K562 (cell line): ENCODE measurements around the gene HEPACAM. TPM values are rescaled to one million over a fixed set of nuclear protein-coding genes. Genes with fewer than 3 reads are reported as not detected.

Experiments used
- ARID4B ChIP-seq: sonication (generic); formaldehyde crosslinking; IDR thresholded peaks from 2 replicates; pipeline ENCODE4 v1.8.0; 2022; ENCODE audit warnings: mild to moderate bottlenecking, missing genetic modification reagents
- HDGF ChIP-seq: fragments of 450-650 bp; IDR thresholded peaks from 2 replicates; pipeline ENCODE4 v1.6.1; 2016
- JUN ChIP-seq, 2 experiments: sonication (generic) in 1 of 2; formaldehyde crosslinking in 1 of 2; IDR thresholded peaks; 2 replicates each; pipeline versions ENCODE4 v1.6.1 to v1.8.0; 2012 to 2022; ENCODE audit warnings: borderline replicate concordance in 2 of 2, mild to moderate bottlenecking in 2 of 2, improper control_type of control experiment in 1 of 2, low read depth in 1 of 2, low read length in 1 of 2, missing genetic modification reagents in 1 of 2
- MIER1 ChIP-seq: fragments of 450-650 bp; IDR thresholded peaks from 2 replicates; pipeline ENCODE4 v1.6.1; 2016; ENCODE audit warnings: antibody characterized with exemption, mild to moderate bottlenecking, low read depth
- POLR3A ChIP-seq: IDR thresholded peaks from 2 replicates; pipeline ENCODE4 v1.6.1; 2011; ENCODE audit warnings: borderline replicate concordance, mild to moderate bottlenecking, moderate library complexity; ENCODE audit not compliant: insufficient read length, insufficient read depth; ENCODE audit errors: extremely low read depth
- SMAD1 ChIP-seq: fragments of 150-350 bp; IDR thresholded peaks from 2 replicates; pipeline ENCODE4 v1.6.1; 2014; ENCODE audit warnings: low read length, low read depth; ENCODE audit not compliant: partially characterized antibody
- SRSF9 ChIP-seq: fragments of 200-400 bp; formaldehyde crosslinking; IDR thresholded peaks from 2 replicates; pipeline ENCODE4 v1.6.1; 2017; ENCODE audit warnings: low read depth, low read length, borderline replicate concordance
- SUPT5H ChIP-seq: fragments of 450-650 bp; IDR thresholded peaks from 2 replicates; pipeline ENCODE4 v1.6.1; 2016
- TAF1 ChIP-seq: IDR thresholded peaks from 2 replicates; pipeline ENCODE4 v1.6.1; 2011; ENCODE audit warnings: mild to moderate bottlenecking, low read length, moderate library complexity; ENCODE audit not compliant: insufficient read depth, control insufficient read depth, severe bottlenecking; ENCODE audit errors: extremely low read depth
- ZFP36 ChIP-seq: fragments of 150-350 bp; IDR thresholded peaks from 2 replicates; pipeline ENCODE4 v1.6.1; 2018; ENCODE audit warnings: low read length, low read depth; ENCODE audit not compliant: partially characterized antibody
- ZNF12 ChIP-seq: sonication (generic); formaldehyde crosslinking; IDR thresholded peaks from 2 replicates; pipeline ENCODE4 v1.4.0; 2020; ENCODE audit warnings: mild to moderate bottlenecking, missing genetic modification reagents
- ZNF165 ChIP-seq: fragments of 250-450 bp; sonication (Bioruptor Pico); IDR thresholded peaks from 2 replicates; pipeline ENCODE4 v1.4.0; 2020; ENCODE audit warnings: borderline replicate concordance
- polyA plus RNA-seq, 8 experiments: library from polyadenylated mRNA; depleted of rRNA in 4 of 8; stranded (reverse) in 5 of 8; unstranded in 3 of 8; fragments of >200 nt; fragmentation: Nextera tagmentation in 2 of 8; fragmentation: Illumina TruSeq in 1 of 8; extraction: Ambion mirVana in 2 of 8; extraction: Trizol in 1 of 8; gene quantifications; 2 replicates each; pipeline versions ENCODE4 v1.2.1 to v1.2.3, GENCODE V29; 2011 to 2014; ENCODE audit warnings: inconsistent platforms in 1 of 8, missing spikeins in 1 of 8
- total RNA-seq, 7 experiments: library from RNA; depleted of rRNA in 6 of 7; stranded (reverse); fragments of >200 nt in 6 of 7; fragmentation: Illumina TruSeq in 2 of 7; extraction: Trizol in 2 of 7; gene quantifications; 2 replicates each; pipeline versions ENCODE4 v1.2.1 to v1.2.3, GENCODE V29; 2011 to 2021; ENCODE audit warnings: low replicate concordance in 1 of 7
- TF ChIP-seq, protein P1 (sequence below): fragments of 450-650 bp; IDR thresholded peaks from one replicate; pipeline ENCODE4 v1.6.1; 2018; ENCODE audit warnings: mild to moderate bottlenecking, moderate library complexity; ENCODE audit not compliant: partially characterized antibody
- TF ChIP-seq, protein P2 (sequence below): fragments of 250-450 bp; sonication (Bioruptor Pico); IDR thresholded peaks from 2 replicates; pipeline ENCODE4 v1.5.0; 2021; ENCODE audit warnings: mild to moderate bottlenecking, moderate library complexity
- TF ChIP-seq, protein P3 (sequence below): fragments of 450-650 bp; formaldehyde crosslinking; IDR thresholded peaks from 2 replicates; pipeline ENCODE4 v1.4.0; 2020; ENCODE audit warnings: mild to moderate bottlenecking, moderate library complexity

The HEPACAM gene
- total and polyA plus RNA-seq, 9 of the 15 experiments (the other 6 are each of a cell fraction or from before 2014, with no cell fraction given), result not detected

DNA sequence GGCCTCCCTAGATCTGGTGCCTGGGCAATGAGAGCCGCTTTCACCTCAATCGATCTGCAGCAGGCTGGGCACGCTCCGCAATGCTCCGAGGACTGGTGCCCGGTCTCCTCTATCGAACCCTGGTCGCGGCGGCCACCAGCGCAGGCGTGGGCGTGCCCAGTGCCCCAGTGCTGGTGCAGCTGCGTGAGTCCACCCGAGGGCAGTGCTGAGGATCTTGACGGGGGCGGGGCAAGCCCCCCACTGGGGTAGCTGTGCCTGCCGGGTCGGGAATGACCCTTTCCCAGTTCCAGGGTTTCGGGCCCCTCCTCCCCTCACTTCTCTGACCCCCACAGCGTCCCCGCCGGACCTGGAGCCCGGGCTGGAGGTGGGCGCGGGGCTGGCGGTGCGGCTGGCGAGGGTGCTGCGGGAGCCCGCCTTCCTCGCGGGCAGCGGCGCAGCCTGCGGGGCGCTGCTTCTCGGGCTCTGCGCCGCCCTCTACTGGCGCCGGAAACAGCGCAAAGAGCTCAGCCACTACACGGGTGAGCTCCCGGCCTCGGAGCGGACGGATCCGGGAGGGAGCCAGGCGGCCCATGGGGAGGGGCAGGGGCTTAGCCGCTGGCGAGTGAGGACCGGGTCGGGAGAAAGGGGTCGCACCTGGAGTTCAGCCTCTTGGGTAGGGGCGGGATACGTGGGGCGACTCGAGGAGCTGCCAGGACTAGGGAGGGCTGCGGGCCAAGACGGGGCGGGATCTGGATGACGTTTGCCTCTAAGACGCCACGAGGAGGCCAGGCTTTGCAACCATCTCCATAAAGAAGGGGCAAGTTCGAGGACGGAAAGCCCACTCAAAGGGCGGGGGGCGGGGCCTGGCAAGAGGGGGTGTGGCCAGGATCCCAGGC is 59.7 kb downstream of the HEPACAM start (continued):
- TF ChIP-seq ZNF165 (CRISPR knock-in tag), result no peak
- TF ChIP-seq, protein P1, sequence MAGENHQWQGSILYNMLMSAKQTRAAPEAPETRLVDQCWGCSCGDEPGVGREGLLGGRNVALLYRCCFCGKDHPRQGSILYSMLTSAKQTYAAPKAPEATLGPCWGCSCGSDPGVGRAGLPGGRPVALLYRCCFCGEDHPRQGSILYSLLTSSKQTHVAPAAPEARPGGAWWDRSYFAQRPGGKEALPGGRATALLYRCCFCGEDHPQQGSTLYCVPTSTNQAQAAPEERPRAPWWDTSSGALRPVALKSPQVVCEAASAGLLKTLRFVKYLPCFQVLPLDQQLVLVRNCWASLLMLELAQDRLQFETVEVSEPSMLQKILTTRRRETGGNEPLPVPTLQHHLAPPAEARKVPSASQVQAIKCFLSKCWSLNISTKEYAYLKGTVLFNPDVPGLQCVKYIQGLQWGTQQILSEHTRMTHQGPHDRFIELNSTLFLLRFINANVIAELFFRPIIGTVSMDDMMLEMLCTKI, result no peak
- TF ChIP-seq SMAD1, result no peak
- peak; percentile 46 for TF ChIP-seq TAF1
- TF ChIP-seq POLR3A, result no peak
- TF ChIP-seq HDGF, result no peak
- TF ChIP-seq ZFP36, result no peak
- no peak for TF ChIP-seq MIER1
- TF ChIP-seq, protein P2, sequence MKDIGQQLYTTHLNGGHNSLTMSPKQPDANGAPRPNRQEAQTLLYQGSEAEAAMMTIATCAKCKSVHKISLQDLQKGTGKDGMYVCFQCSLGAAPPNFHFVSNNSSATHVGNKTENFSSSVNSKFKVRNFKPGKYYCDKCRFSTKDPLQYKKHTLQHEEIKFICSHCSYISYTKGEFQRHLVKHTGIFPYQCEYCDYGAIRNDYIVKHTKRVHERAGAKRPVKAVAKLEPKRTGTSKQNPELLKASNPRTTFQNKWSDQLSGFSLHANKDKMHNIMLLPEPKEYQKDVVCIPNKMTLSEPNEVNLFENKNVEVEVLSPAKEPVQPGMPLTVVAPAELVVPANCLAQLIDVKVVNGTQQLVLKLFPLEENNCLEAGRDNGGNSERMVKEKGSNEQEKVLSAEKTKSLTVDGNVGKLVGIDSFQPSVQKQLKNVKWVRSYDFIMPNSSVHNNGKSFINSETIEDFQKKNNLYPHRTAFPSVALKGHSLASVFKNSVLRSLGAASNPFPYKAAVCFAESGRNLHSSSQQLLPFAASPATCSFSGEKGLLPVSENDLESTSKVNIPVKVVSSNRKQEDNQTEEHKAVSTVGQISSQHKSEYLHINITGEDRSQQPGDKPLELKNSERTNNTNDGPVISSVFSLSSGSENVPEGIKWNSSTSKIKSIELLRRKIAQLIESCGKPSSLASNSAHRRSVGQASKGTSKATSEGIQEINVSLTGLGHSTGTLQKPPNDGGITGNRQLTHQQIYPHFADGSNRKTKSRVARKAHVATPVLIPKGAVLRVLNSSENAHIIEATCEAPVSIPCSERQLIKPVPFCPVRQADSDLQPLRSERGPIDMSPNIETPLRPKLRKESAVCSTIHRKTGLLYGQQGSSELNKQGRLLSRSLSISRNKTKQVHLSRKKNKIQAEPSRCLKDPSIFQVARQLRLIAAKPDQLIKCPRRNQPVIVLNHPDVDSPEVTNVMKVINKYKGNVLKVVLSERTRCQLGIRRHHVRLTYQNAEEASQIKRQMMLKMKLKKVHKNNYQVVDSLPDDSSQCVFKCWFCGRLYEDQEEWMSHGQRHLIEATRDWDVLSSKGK (CRISPR knock-in tag), result no peak
- peak; percentile 73 for TF ChIP-seq SUPT5H
- TF ChIP-seq ZNF12, result peak; percentile 48; the same call in 1 of the 2 replicates
- TF ChIP-seq SRSF9, result no peak
- TF ChIP-seq, protein P3, sequence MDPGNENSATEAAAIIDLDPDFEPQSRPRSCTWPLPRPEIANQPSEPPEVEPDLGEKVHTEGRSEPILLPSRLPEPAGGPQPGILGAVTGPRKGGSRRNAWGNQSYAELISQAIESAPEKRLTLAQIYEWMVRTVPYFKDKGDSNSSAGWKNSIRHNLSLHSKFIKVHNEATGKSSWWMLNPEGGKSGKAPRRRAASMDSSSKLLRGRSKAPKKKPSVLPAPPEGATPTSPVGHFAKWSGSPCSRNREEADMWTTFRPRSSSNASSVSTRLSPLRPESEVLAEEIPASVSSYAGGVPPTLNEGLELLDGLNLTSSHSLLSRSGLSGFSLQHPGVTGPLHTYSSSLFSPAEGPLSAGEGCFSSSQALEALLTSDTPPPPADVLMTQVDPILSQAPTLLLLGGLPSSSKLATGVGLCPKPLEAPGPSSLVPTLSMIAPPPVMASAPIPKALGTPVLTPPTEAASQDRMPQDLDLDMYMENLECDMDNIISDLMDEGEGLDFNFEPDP (CRISPR knock-in tag), result no peak
- TF ChIP-seq ARID4B (CRISPR knock-in tag), result no peak
- no peak; the same call in 1 of the 2 replicates for TF ChIP-seq JUN (IDR thresholded peaks at IDR 0.05; ENCODE audit: borderline replicate concordance, low read depth, low read length)
- TF ChIP-seq JUN (CRISPR knock-in tag; IDR thresholded peaks at IDR 0.05; ENCODE audit: borderline replicate concordance), result no peak
